Measurements from ENCODE around the gene CCDC117.

GRCh38 chr22:28741200-28741784 is 31.2 kb upstream of the CCDC117 start:
- no peak for TF ChIP-seq EP300 (IDR thresholded peaks at IDR 0.05; ENCODE audit: borderline replicate concordance)
- no peak for TF ChIP-seq USF1 (IDR thresholded peaks at IDR 0.05)
- no peak for TF ChIP-seq YY1 (IDR thresholded peaks at IDR 0.05; ENCODE audit: low read depth)
- no peak for TF ChIP-seq TAF1 (IDR thresholded peaks at IDR 0.05; ENCODE audit: low read depth)
- TF ChIP-seq REST (IDR thresholded peaks at IDR 0.05; ENCODE audit: low read depth): no peak
- no peak for TF ChIP-seq RAD21 (IDR thresholded peaks at IDR 0.05; ENCODE audit: low read depth)
- TF ChIP-seq MAX (IDR thresholded peaks at IDR 0.05): no peak
- TF ChIP-seq CEBPB (IDR thresholded peaks at IDR 0.05): no peak
- no peak for TF ChIP-seq CREB1 (IDR thresholded peaks at IDR 0.05; ENCODE audit: low read depth)
- no peak for TF ChIP-seq NFIC (IDR thresholded peaks at IDR 0.05)
- no peak; the same call in 1 of the 2 replicates for TF ChIP-seq EGR1 (IDR thresholded peaks at IDR 0.05)
- no peak for TF ChIP-seq FOXM1 (IDR thresholded peaks at IDR 0.05; ENCODE audit: borderline replicate concordance, low read depth)
- TF ChIP-seq TEAD4 (IDR thresholded peaks at IDR 0.05): no peak
- TF ChIP-seq ZBTB7A (IDR thresholded peaks at IDR 0.05; ENCODE audit: low read depth): no peak
